Hepatocyte (in vitro differentiated cells): ENCODE results near the gene FAM53B.

Experiments used
- CTCF ChIP-seq: fragments of 200-600 bp; sonication (generic); IDR thresholded peaks from 2 replicates; pipeline ENCODE4 v1.5.1; 2016; ENCODE audit warnings: antibody characterized with exemption, mild to moderate bottlenecking; ENCODE audit not compliant: poor library complexity
- EZH2phosphoT487 ChIP-seq: fragments of 200-600 bp; sonication (generic); IDR thresholded peaks from one replicate; pipeline ENCODE4 v1.6.1; 2018; ENCODE audit warnings: antibody characterized with exemption, mild to moderate bottlenecking, low read depth, moderate library complexity; ENCODE audit not compliant: unreplicated experiment, severe bottlenecking

- no peak for TF ChIP-seq EZH2phosphoT487
- no peak for TF ChIP-seq CTCF
Observed at GRCh38 chr10:124569623-124570470, 174.3 kb downstream of the FAM53B start.
